HEK293 (cell line): ENCODE data around the gene MAP4K5.

Source experiments
- CTCF ChIP-seq: fragments of 450-650 bp; formaldehyde crosslinking; IDR thresholded peaks from 2 replicates; pipeline ENCODE4 v1.5.1; 2016; ENCODE audit warnings: missing biosample characterization, missing genetic modification characterization
- EGR2 ChIP-seq: fragments of 450-650 bp; formaldehyde crosslinking; IDR thresholded peaks from 2 replicates; pipeline ENCODE4 v1.5.1; 2016; ENCODE audit warnings: low read depth, missing biosample characterization, missing genetic modification characterization
- ELK4 ChIP-seq: IDR thresholded peaks from 2 replicates; pipeline ENCODE4 v1.6.1; 2011; ENCODE audit warnings: mild to moderate bottlenecking, low read depth, low read length, borderline replicate concordance
- GLIS1 ChIP-seq: fragments of 450-650 bp; formaldehyde crosslinking; IDR thresholded peaks from 2 replicates; pipeline ENCODE4 v1.5.1; 2016; ENCODE audit warnings: missing biosample characterization, missing genetic modification characterization
- HOXA7 ChIP-seq: sonication (generic); formaldehyde crosslinking; IDR thresholded peaks from 2 replicates; pipeline ENCODE4 v1.8.1; 2022; ENCODE audit warnings: missing genetic modification reagents, borderline replicate concordance
- KLF8 ChIP-seq: fragments of 450-650 bp; formaldehyde crosslinking; IDR thresholded peaks from 2 replicates; pipeline ENCODE4 v1.5.1; 2016; ENCODE audit warnings: missing biosample characterization, missing genetic modification characterization
- REST ChIP-seq: fragments of 450-650 bp; formaldehyde crosslinking; IDR thresholded peaks from 2 replicates; pipeline ENCODE4 v1.5.1; 2016; ENCODE audit warnings: missing biosample characterization, missing genetic modification characterization
- YY1 ChIP-seq: fragments of 450-650 bp; formaldehyde crosslinking; IDR thresholded peaks from 2 replicates; pipeline ENCODE4 v1.5.1; 2018; ENCODE audit warnings: missing biosample characterization, missing genetic modification characterization
- ZNF148 ChIP-seq: fragments of 450-650 bp; formaldehyde crosslinking; IDR thresholded peaks from 2 replicates; pipeline ENCODE4 v1.5.0; 2017; ENCODE audit warnings: missing biosample characterization, missing genetic modification characterization, borderline replicate concordance
- ZNF2 ChIP-seq: fragments of 450-650 bp; formaldehyde crosslinking; IDR thresholded peaks from 2 replicates; pipeline ENCODE4 v1.5.1; 2016; ENCODE audit warnings: missing biosample characterization, missing genetic modification characterization
- ZNF548 ChIP-seq: fragments of 450-650 bp; formaldehyde crosslinking; IDR thresholded peaks from 2 replicates; pipeline ENCODE4 v1.5.1; 2016; ENCODE audit warnings: missing biosample characterization, missing genetic modification characterization
- ZNF670 ChIP-seq: fragments of 450-650 bp; formaldehyde crosslinking; IDR thresholded peaks from 2 replicates; pipeline ENCODE4 v1.5.1; 2016; ENCODE audit warnings: missing biosample characterization, missing genetic modification characterization, low read depth
- ZNF791 ChIP-seq: fragments of 450-650 bp; formaldehyde crosslinking; IDR thresholded peaks from 2 replicates; pipeline ENCODE4 v1.5.1; 2016; ENCODE audit warnings: missing biosample characterization, missing genetic modification characterization
- ZSCAN4 ChIP-seq: fragments of 450-650 bp; formaldehyde crosslinking; IDR thresholded peaks from 2 replicates; pipeline ENCODE4 v1.5.1; 2017; ENCODE audit warnings: missing biosample characterization, missing genetic modification characterization

GRCh38 chr14:50523271-50524041 is 8.9 kb downstream of the MAP4K5 start:
- no peak for TF ChIP-seq ZNF2 (tag by site-specific recombination)
- TF ChIP-seq HOXA7 (CRISPR knock-in tag) = no peak
- TF ChIP-seq ZSCAN4 (tag by site-specific recombination) = no peak
- TF ChIP-seq CTCF (tag by site-specific recombination) = no peak
- no peak for TF ChIP-seq ZNF148 (tag by site-specific recombination)
- TF ChIP-seq ZNF791 = no peak
- TF ChIP-seq REST = no peak
- no peak for TF ChIP-seq EGR2
- TF ChIP-seq ZNF670 (tag by site-specific recombination) = no peak
- no peak for TF ChIP-seq GLIS1
- no peak for TF ChIP-seq ZNF548 (tag by site-specific recombination)
- TF ChIP-seq KLF8 (tag by site-specific recombination) = no peak
- no peak for TF ChIP-seq YY1 (tag by site-specific recombination)
- TF ChIP-seq ELK4 = no peak
